ENCODE results near the gene ITGB4. TPM values are rescaled to one million over a fixed set of nuclear protein-coding genes. Genes with fewer than 3 reads are reported as not detected.

ITGB4 gene
- polyA plus RNA-seq, 4 donors = 9.0 to 15.4 (median 12.4) TPM

DNA sequence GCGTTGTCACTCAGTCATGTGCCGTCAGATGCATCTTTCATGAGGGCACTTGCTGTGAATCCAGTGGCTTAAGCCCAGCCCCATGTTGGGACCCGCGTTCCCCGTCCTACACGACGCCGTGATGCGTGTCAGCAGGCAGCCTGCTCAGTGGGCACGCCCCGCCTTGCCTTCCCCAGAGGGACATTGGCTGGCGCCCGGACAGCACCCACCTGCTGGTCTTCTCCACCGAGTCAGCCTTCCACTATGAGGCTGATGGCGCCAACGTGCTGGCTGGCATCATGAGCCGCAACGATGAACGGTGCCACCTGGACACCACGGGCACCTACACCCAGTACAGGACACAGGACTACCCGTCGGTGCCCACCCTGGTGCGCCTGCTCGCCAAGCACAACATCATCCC, 8.8 kb downstream of the ITGB4 start:
- no peak for DNase-seq (ENCODE audit: low read depth in 4 of 4, low spot score in 3 of 4)

- DNase-seq (ENCODE audit: low read depth in 4 of 4, low spot score in 3 of 4) = no peak
These were observed 9.9 kb downstream of the ITGB4 start for GRCh38 chr17:75731086-75731715.

GRCh38 chr17:75731716-75732498, 10.6 kb downstream of the ITGB4 start:
- no peak for DNase-seq (ENCODE audit: low read depth in 4 of 4, low spot score in 3 of 4)

- DNase-seq (ENCODE audit: low read depth in 4 of 4, low spot score in 3 of 4) = no peak
These were observed 12.2 kb downstream of the ITGB4 start for GRCh38 chr17:75733471-75733870.

- DNase-seq (ENCODE audit: low read depth in 4 of 4, low spot score in 3 of 4) = no peak
These were observed 13.5 kb downstream of the ITGB4 start for GRCh38 chr17:75734674-75735294.

DNA sequence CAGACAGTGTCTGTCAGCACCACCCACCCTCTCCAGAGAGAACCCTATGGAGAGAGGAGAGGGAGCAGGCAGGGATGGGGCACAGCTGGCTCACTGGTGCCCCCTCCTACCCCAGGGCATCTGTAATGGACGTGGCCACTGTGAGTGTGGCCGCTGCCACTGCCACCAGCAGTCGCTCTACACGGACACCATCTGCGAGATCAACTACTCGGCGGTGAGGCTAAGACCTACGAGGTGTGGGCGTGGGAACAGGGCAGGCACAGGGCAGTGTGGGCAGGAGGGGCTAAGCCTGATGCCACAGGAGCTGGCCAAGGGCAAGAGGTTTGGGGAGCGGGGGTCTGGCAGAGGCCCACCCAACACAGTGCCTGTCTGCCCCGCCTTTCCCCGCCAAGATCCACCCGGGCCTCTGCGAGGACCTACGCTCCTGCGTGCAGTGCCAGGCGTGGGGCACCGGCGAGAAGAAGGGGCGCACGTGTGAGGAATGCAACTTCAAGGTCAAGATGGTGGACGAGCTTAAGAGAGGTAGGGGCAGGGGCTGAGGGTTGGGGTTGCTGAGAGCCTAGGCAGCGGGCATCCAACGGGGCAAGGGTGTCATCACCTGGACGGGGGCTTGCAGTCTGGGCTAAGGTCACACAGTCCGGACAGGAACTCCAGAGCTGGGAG, 15.0 kb downstream of the ITGB4 start:
- no peak for DNase-seq (ENCODE audit: low read depth in 4 of 4, low spot score in 3 of 4)

DNA sequence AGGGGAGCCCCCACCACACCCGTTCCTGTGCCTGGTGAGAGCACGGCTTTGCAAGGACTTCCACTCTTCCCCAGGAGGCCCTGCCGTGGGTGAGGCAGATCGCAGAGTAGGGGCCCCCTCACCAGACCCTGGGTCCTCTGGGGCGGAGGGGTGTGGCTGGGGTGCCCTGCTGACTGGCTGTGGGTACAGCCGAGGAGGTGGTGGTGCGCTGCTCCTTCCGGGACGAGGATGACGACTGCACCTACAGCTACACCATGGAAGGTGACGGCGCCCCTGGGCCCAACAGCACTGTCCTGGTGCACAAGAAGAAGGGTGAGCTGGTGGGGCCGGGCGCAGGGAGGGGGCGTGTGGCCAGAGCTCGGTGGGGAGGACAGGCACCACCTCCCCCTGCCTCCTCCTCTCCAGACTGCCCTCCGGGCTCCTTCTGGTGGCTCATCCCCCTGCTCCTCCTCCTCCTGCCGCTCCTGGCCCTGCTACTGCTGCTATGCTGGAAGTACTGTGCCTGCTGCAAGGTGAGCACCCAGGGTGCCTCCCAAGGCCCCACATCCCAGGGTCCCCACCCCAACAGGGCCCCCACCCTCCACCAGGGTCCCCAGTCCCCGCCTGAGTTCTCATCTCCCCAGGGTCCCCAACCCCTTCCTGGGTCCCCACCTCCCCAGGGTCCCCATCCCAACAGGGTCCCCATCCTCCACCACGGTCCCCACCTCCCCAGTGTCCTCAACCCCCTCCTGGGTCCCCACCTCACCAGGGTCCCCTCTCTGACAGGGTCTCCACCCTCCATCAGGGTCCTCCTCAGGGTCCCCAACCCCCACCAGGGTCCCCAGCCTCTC, 16.1 kb downstream of the ITGB4 start:
- DNase-seq (ENCODE audit: low read depth in 4 of 4, low spot score in 3 of 4) = no peak

DNA sequence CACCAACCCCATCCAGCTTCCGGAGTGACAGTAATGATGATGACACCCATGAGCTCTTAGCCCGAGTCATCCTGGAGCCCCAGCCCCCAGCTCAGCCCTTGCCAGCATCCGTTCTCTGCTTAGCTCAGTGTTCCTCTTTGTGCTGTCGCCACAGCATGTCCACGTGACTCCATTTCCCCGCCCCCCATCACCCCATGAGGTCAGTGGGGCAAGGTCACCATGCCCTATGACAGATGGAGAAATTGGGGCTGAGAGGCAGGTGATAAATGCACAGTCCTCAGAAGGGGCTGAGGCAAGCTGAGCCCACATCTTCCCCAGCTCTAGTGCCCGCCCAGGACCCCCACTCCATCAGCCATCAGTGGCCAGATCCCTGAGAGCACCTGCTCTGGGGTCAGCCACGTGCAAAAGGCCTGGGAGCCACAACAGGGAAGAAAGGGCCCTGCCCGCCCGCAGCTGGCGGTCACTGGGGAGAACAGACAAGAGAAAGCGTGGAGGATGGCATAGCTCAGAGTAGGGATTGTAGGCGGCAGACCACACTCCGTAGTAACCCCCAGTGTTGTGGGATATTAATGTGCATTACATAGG, 17.1 kb downstream of the ITGB4 start:
- no peak for DNase-seq (ENCODE audit: low read depth in 4 of 4, low spot score in 3 of 4)

GRCh38 chr17:75739174-75739573, 17.9 kb downstream of the ITGB4 start:
- no peak for DNase-seq (ENCODE audit: low read depth in 4 of 4, low spot score in 3 of 4)

DNA sequence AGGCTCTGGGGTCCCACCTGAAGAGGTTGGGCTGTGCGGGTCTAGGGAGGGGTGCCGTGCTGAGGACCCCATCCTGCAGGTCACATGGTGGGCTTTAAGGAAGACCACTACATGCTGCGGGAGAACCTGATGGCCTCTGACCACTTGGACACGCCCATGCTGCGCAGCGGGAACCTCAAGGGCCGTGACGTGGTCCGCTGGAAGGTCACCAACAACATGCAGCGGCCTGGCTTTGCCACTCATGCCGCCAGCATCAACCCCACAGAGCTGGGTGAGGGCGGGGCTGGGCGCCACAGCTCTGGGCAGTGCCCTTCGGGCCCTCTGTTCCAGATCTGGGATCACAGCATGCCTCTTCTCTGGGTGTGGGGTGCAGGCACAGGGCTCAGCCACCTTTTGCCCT, 18.5 kb downstream of the ITGB4 start:
- no peak for DNase-seq (ENCODE audit: low read depth in 4 of 4, low spot score in 3 of 4)

GRCh38 chr17:75740215-75740614, 19.0 kb downstream of the ITGB4 start:
- no peak for DNase-seq (ENCODE audit: low read depth in 4 of 4, low spot score in 3 of 4)

DNA sequence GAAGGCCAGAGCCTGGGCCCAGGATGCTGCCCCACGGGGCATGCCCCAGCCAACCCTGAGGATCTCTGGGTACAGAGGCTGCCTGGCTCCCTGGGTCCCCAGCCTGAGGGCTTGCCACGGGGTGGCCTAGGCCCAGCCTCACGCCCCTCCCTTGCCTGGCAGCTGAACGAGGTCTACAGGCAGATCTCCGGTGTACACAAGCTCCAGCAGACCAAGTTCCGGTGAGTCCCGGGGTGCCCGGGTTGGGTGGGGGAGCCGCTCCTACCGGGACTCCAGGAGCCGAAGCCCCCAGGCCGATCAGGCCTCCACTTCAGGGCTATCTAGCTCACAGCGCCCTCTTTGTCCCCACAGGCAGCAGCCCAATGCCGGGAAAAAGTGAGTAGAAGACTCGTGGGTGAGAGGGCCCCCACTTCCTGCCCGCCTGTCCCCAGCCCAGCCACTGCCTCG, 19.4 kb downstream of the ITGB4 start:
- no peak for DNase-seq (ENCODE audit: low read depth in 4 of 4, low spot score in 3 of 4)

- no peak for DNase-seq (ENCODE audit: low read depth in 4 of 4, low spot score in 3 of 4)
These were observed 21.1 kb downstream of the ITGB4 start for GRCh38 chr17:75742337-75742736.

- no peak for DNase-seq (ENCODE audit: low read depth in 4 of 4, low spot score in 3 of 4)
These were observed 22.5 kb downstream of the ITGB4 start for GRCh38 chr17:75743625-75744206.

DNA sequence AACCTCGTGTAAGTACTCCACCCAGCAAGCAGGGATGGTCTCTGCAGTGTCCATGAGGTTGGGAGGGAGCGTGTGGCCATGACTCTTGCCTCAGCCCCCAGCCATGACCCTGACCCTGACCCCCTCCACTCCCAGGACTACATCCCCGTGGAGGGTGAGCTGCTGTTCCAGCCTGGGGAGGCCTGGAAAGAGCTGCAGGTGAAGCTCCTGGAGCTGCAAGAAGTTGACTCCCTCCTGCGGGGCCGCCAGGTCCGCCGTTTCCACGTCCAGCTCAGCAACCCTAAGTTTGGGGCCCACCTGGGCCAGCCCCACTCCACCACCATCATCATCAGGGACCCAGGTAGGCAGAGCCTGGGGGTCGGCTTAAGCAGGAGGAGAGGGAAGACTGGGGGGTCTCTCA, 27.4 kb downstream of the ITGB4 start:
- DNase-seq (ENCODE audit: low read depth in 4 of 4, low spot score in 3 of 4) = no peak

DNA sequence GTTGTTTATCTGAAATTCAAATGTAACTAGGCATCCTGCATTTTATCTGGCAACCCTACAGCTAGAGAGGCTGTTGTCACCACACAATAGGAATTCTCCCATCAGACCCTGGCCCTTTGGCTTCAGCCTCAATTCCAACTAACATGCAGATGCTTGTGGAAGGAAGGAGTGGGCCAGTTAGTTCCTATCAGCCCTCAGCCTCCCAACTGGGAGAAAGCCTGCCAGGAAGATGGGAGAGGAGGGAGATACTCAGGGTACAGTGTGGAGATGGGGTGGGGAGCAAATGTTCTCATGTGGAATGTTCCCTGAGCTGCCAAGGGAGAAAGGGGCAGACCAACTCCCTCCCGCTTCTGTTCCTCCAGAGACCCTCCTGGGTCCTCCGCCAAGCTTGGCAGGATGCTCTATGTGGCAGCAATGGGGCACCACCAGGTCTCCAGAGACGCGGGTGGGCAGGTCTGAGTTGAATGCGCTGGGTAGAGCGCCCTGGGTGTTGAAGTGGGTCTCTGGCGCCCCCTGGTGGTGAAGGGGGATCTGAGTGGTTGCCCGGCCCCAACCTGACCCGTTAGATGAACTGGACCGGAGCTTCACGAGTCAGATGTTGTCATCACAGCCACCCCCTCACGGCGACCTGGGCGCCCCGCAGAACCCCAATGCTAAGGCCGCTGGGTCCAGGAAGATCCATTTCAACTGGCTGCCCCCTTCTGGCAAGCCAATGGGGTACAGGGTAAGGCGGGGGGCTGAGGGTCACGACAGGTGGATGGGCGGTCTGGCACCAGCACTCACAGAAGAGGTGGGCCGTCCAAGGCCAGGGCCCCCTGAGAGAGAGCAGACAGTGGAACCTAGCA, 28.5 kb downstream of the ITGB4 start:
- DNase-seq (ENCODE audit: low read depth in 4 of 4, low spot score in 3 of 4) = no peak

GRCh38 chr17:75750661-75751423, 29.6 kb downstream of the ITGB4 start:
- DNase-seq (ENCODE audit: low read depth in 4 of 4, low spot score in 3 of 4) = no peak
